A549 (cell line): ENCODE data around the gene CCDC116.

Experiments used
- CEBPB ChIP-seq, 2 experiments: fragments of >200 bp in 1 of 2; sonication (Bioruptor Twin) in 1 of 2; formaldehyde crosslinking in 1 of 2; IDR thresholded peaks; 2 replicates each; pipeline ENCODE4 v1.6.1; 2012 to 2016
- MYC ChIP-seq: IDR thresholded peaks from 2 replicates; pipeline ENCODE4 v1.6.1; 2012; ENCODE audit warnings: mild to moderate bottlenecking, inconsistent platforms, low read length, improper control_type of control experiment, borderline replicate concordance
- PBX3 ChIP-seq: IDR thresholded peaks from 2 replicates; pipeline ENCODE4 v1.6.1; 2012

GRCh38 chr22:21623648-21623970 lies 9.0 kb upstream of the CCDC116 start:
- no peak for TF ChIP-seq CEBPB (IDR thresholded peaks at IDR 0.05)
- TF ChIP-seq PBX3 = no peak
- TF ChIP-seq MYC = no peak
